SU-DHL-6 (cell line): ENCODE measurements around the gene GGT6.

Source experiments
- EZH2phosphoT487 ChIP-seq: fragments of 200-600 bp; sonication (generic), shearing (Covaris generic); conservative IDR thresholded peaks from 2 replicates; pipeline ENCODE4 v1.6.1; 2018; ENCODE audit warnings: mild to moderate bottlenecking, antibody characterized with exemption, low read length, moderate library complexity, mixed read lengths
- TF ChIP-seq, protein P1 (sequence below): fragments of 200-600 bp; sonication (generic); IDR thresholded peaks from one replicate; pipeline ENCODE4 v1.5.1; 2017; ENCODE audit warnings: antibody characterized with exemption, mild to moderate bottlenecking, low read length, moderate library complexity; ENCODE audit not compliant: insufficient read depth, poor library complexity, severe bottlenecking

DNA sequence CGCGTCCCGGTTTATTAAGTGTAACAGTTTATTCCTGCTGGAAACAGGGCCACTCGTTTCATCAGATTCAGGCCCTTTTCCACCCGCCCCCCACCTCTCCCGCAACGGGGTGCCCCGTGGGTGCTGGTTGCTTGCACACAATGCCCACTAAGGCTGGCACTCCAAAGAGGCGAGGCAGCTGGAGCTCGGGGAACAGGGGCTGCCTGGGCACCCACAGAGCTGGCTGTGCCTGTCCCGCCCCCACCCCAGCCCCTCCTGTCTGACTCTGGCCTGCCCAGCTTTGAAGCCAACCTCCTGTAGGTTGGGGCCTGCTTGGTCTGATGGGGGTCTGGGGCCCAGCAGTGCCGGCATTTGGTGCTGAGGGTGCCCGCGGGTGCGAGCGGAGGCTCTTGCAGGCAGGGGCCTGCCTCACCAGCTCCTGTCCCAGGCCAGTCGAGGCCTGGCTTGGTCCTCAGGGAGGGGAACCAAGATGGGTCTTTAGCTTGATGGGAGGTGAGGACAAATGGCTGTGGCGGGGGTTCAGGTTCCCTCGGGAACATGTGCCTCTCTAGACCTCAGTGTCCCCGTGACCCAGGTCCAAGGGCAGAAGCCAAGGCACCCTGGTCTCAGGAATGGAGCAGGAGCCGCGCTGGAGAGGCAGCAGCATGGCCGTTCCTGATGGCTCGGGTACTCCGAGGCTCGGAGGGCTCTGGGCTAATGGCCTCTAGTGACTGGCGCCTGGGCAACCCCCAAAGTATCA is 25.3 kb downstream of the GGT6 start:
- TF ChIP-seq, protein P1, sequence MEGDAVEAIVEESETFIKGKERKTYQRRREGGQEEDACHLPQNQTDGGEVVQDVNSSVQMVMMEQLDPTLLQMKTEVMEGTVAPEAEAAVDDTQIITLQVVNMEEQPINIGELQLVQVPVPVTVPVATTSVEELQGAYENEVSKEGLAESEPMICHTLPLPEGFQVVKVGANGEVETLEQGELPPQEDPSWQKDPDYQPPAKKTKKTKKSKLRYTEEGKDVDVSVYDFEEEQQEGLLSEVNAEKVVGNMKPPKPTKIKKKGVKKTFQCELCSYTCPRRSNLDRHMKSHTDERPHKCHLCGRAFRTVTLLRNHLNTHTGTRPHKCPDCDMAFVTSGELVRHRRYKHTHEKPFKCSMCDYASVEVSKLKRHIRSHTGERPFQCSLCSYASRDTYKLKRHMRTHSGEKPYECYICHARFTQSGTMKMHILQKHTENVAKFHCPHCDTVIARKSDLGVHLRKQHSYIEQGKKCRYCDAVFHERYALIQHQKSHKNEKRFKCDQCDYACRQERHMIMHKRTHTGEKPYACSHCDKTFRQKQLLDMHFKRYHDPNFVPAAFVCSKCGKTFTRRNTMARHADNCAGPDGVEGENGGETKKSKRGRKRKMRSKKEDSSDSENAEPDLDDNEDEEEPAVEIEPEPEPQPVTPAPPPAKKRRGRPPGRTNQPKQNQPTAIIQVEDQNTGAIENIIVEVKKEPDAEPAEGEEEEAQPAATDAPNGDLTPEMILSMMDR = no peak
- no peak for TF ChIP-seq EZH2phosphoT487
